PFSK-1 (cell line): Measurements from ENCODE around the gene NAT8L.

Source experiments
- FOXP2 ChIP-seq: optimal IDR thresholded peaks from 2 replicates; pipeline ENCODE3; 2011; ENCODE audit warnings: borderline replicate concordance, control low read depth, inconsistent platforms; ENCODE audit not compliant: insufficient read depth; ENCODE audit errors: extremely low read length, extremely low read depth
- POLR2AphosphoS5 ChIP-seq: IDR thresholded peaks from 2 replicates; pipeline ENCODE4 v1.6.1; 2012; ENCODE audit warnings: low read depth, mild to moderate bottlenecking, control low read depth, low read length, moderate library complexity
- SIN3A ChIP-seq: IDR thresholded peaks from 2 replicates; pipeline ENCODE4 v1.6.1; 2012; ENCODE audit warnings: mild to moderate bottlenecking, low read length, moderate library complexity, borderline replicate concordance; ENCODE audit not compliant: insufficient read depth
- TAF1 ChIP-seq: IDR thresholded peaks from 2 replicates; pipeline ENCODE4 v1.6.1; 2012; ENCODE audit warnings: low read length, control low read depth, borderline replicate concordance; ENCODE audit not compliant: insufficient read depth
- TF ChIP-seq, protein P1 (sequence below), 2 experiments: IDR thresholded peaks; 2 replicates each; pipeline versions ENCODE4 v1.6.1 to v1.8.0; 2011 to 2012; ENCODE audit warnings: low read depth in 2 of 2, low read length in 2 of 2, control low read depth in 1 of 2, inconsistent platforms in 1 of 2, mild to moderate bottlenecking in 1 of 2, moderate library complexity in 1 of 2; ENCODE audit not compliant: insufficient read depth in 1 of 2

- TF ChIP-seq TAF1 (no peak), POLR2AphosphoS5 (no peak), FOXP2 (no peak), SIN3A (no peak)
- TF ChIP-seq, protein P1, sequence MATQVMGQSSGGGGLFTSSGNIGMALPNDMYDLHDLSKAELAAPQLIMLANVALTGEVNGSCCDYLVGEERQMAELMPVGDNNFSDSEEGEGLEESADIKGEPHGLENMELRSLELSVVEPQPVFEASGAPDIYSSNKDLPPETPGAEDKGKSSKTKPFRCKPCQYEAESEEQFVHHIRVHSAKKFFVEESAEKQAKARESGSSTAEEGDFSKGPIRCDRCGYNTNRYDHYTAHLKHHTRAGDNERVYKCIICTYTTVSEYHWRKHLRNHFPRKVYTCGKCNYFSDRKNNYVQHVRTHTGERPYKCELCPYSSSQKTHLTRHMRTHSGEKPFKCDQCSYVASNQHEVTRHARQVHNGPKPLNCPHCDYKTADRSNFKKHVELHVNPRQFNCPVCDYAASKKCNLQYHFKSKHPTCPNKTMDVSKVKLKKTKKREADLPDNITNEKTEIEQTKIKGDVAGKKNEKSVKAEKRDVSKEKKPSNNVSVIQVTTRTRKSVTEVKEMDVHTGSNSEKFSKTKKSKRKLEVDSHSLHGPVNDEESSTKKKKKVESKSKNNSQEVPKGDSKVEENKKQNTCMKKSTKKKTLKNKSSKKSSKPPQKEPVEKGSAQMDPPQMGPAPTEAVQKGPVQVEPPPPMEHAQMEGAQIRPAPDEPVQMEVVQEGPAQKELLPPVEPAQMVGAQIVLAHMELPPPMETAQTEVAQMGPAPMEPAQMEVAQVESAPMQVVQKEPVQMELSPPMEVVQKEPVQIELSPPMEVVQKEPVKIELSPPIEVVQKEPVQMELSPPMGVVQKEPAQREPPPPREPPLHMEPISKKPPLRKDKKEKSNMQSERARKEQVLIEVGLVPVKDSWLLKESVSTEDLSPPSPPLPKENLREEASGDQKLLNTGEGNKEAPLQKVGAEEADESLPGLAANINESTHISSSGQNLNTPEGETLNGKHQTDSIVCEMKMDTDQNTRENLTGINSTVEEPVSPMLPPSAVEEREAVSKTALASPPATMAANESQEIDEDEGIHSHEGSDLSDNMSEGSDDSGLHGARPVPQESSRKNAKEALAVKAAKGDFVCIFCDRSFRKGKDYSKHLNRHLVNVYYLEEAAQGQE (IDR thresholded peaks at IDR 0.05; ENCODE audit: insufficient read depth in 1 of 2, low read depth in 2 of 2, low read length in 2 of 2), result no peak
Measured at GRCh38 chr4:2042947-2043395, 16.2 kb upstream of the NAT8L start.
